Activated CD4-positive, alpha-beta memory T cell treated with anti-CD3 and anti-CD28 coated beads, Interleukin-2, amount 10 ng/mL, durations not matched to agents 7 days and 5 days (primary cell): ENCODE results near the gene MARS2. TPM values are rescaled to one million over a fixed set of nuclear protein-coding genes. Genes with fewer than 3 reads are reported as not detected.
"Not testable (repeated sequence)": the region's sequence is repeated elsewhere in the genome, so short reads cannot be mapped to it uniquely, and the experiment has no call there.

Source experiments
- CTCF ChIA-PET: fragments of 350-600 bp; sonication (Branson Sonifier 250); formaldehyde crosslinking; loops from one replicate; lab custom pipeline; 2021; ENCODE audit warnings: antibody characterized with exemption, inconsistent platforms; lab: Charles Lee
- POLR2A ChIA-PET: fragments of 350-600 bp; sonication (Branson Sonifier 250); formaldehyde crosslinking; loops from one replicate; lab custom pipeline; 2021; ENCODE audit warnings: antibody characterized with exemption; lab: Charles Lee
- DNase-seq: peaks from one replicate; pipeline ENCODE4 v3.0.0-alpha.2; 2020
- H3K27ac Mint-ChIP-seq: one replicate; pipeline ENCODE4 v1.8.0; 2021; ENCODE audit warnings: mild to moderate bottlenecking, mixed read lengths
- H3K27me3 Mint-ChIP-seq: one replicate; pipeline ENCODE4 v1.8.0; 2021; ENCODE audit warnings: mixed read lengths
- H3K36me3 Mint-ChIP-seq: one replicate; pipeline ENCODE4 v1.8.0; 2021; ENCODE audit warnings: low read depth, mixed read lengths
- H3K4me1 Mint-ChIP-seq: one replicate; pipeline ENCODE4 v1.8.0; 2021; ENCODE audit warnings: mixed read lengths
- H3K4me3 Mint-ChIP-seq: one replicate; pipeline ENCODE4 v1.8.0; 2021; ENCODE audit warnings: mild to moderate bottlenecking, mixed read lengths
- H3K9me3 Mint-ChIP-seq: one replicate; pipeline ENCODE4 v1.8.0; 2021; ENCODE audit warnings: mixed read lengths
- total RNA-seq, 2 experiments: library from RNA; stranded (reverse); gene quantifications; one replicate each; pipeline ENCODE4 v1.2.3, GENCODE V29; 2021

Gene MARS2
- total RNA-seq, 2 experiments from 2014 or later: 9.6 to 9.9 TPM

DNA sequence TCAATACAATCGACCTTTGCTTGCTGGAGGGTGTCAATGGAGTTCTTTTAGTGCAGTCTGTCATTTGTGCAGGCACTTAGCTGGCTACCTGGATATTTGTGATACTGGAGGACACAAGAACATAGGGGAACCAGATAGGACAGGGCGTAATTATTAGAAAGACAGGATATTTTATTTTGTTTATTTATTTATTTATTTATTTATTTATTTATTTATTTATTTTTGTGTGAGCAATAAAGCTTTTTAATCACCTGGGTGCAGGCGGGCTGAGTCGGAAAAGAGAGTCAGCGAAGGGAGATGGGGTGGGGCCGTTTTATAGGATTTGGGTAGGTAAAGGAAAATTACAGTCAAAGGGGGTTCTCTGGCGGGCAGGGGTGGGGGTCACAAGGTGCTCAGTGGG, 4.0 kb downstream of the MARS2 start:
- POLR2A ChIA-PET, DNase-seq, H3K4me3 Mint-ChIP-seq, H3K27ac Mint-ChIP-seq, CTCF ChIA-PET, H3K27me3 Mint-ChIP-seq, H3K9me3 Mint-ChIP-seq: not testable (repeated sequence)
- Mint-ChIP-seq H3K36me3 (peaks cover 28% of the 10 kb centered on the region), H3K4me1 (peaks cover 55% of the 10 kb centered on the region)

DNA sequence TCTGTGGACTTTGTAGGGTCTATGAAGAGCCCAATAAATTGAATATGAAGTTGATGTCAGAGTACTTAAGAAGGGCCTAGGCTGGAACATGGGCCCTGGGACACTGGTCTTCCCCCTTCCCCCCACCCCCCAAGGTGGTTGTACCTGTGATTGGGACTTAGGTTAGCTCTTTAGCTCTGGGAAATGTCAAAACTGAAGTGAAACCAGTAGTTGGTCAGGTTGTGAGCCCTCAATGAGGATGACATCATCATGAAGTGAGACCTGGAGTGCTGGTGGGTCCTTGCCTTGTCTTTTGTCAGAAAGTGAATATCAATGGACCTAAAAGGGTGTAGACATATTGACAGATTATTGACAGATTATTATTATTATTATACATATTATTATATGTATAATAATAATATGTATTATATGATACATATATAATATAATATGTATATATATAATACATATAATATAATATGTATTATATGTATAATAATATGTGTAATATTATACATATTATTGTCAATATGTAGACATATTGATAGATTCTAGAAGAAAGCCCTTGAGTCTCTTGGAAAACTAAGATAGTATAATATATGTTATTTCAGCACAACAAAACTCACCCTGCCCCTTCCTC, 5.4 kb downstream of the MARS2 start:
- Mint-ChIP-seq H3K27me3 (no peaks in the 10 kb centered on the region), H3K27ac (no peak overlapping the region), H3K9me3 (no peaks in the 10 kb centered on the region), H3K4me3 (no peak overlapping the region), H3K36me3 (peaks cover 28% of the 10 kb centered on the region), H3K4me1 (peaks cover 51% of the 10 kb centered on the region)
- no peak for DNase-seq
- CTCF ChIA-PET: no interaction called here
- POLR2A ChIA-PET: no interaction called here

DNA sequence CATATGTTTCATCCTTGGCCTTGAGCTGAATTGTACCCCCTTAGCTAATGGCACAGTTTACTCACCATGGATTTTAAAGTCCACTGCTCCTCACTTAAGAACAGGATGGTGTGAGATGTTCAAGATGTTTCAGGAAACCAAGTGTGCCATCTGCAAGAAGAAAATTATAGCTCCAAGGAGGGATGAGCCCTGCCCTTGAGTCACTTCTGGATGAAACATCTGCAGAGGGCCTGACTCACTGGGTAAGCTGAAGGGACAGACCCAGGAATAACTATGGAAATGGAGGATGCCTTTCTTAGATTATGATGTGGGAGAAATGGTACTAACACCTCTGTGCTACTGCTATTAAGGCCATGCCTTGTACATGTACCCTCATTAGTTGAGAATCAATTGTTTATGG, 6.4 kb downstream of the MARS2 start:
- DNase-seq: no peak
- peaks cover 47% of the 10 kb centered on the region for H3K4me1 Mint-ChIP-seq
- no peaks in the 10 kb centered on the region for H3K9me3 Mint-ChIP-seq
- ChIA-PET CTCF (interaction anchor here (0.8 to 1.5 kb wide), 2 partner anchors 93 to 112 kb away, joined by 3 to 4 read pairs; partner anchors contain the start of gene PLCL1), POLR2A (interaction anchor here (2.3 kb wide), 1 partner anchor 212 kb away, joined by 7 read pairs; the partner anchor contains the start of genes HSPD1 and HSPE1)
- H3K36me3 Mint-ChIP-seq: peaks cover 28% of the 10 kb centered on the region
- H3K4me3 Mint-ChIP-seq: no peak overlapping the region
- H3K27ac Mint-ChIP-seq: no peak overlapping the region
- no peaks in the 10 kb centered on the region for H3K27me3 Mint-ChIP-seq

DNA sequence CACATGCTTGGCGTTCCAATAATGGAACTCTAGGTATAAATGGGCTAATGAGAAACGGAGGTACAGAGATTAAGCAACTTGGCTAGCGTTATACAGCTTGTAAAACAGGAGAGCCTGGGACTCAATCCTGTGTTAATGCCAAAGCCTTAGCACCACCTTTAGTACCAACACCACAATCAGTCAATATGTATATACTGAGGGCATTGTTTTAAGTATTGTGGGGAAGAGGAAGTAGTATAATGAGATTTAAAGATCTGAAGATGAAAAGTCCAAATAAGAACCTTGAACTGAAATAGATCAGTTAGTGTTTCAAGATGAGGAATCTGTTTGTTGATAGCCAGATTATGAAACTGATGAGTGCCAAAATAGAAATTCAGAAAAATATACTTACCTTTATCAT, 8.1 kb downstream of the MARS2 start:
- H3K4me3 Mint-ChIP-seq: no peak overlapping the region
- no peak for DNase-seq
- H3K4me1 Mint-ChIP-seq: peaks cover 33% of the 10 kb centered on the region
- ChIA-PET CTCF (no interaction called here), POLR2A (interaction anchor here (2.3 kb wide), 1 partner anchor 213 kb away, joined by 7 read pairs; the partner anchor contains the start of genes HSPD1 and HSPE1)
- H3K36me3 Mint-ChIP-seq: peaks cover 27% of the 10 kb centered on the region
- no peaks in the 10 kb centered on the region for H3K27me3 Mint-ChIP-seq
- H3K27ac Mint-ChIP-seq: no peak overlapping the region
- H3K9me3 Mint-ChIP-seq: no peaks in the 10 kb centered on the region

DNA sequence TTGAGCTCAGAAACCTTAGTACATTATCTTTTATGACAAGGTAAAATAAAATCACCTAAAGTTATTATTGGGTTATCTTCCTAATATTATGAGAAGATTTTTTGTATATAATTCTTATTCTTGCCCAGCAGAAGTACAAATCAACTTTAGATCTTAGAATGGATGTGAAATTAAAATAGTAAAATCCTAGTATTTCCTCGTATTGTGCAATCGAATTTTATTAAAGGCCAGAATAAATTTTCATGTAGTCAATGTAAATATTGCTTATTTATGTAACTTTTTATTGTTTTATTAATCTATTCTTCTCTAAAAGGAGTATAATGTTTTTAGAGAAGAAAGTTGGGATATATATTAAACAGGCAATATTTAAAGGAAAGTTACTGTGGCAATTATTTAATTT, 12.7 kb downstream of the MARS2 start:
- H3K4me1 Mint-ChIP-seq: peaks cover 5% of the 10 kb centered on the region
- DNase-seq: no peak
- no peak overlapping the region for H3K4me3 Mint-ChIP-seq
- no peaks in the 10 kb centered on the region for H3K27me3 Mint-ChIP-seq
- H3K27ac Mint-ChIP-seq: no peak overlapping the region
- ChIA-PET CTCF (interaction anchor here (3.5 kb wide), 1 partner anchor 12 kb away, joined by 13 read pairs; the partner anchor contains the start of gene MARS2), POLR2A (no interaction called here)
- no peaks in the 10 kb centered on the region for H3K9me3 Mint-ChIP-seq
- H3K36me3 Mint-ChIP-seq: peaks cover 4% of the 10 kb centered on the region

DNA sequence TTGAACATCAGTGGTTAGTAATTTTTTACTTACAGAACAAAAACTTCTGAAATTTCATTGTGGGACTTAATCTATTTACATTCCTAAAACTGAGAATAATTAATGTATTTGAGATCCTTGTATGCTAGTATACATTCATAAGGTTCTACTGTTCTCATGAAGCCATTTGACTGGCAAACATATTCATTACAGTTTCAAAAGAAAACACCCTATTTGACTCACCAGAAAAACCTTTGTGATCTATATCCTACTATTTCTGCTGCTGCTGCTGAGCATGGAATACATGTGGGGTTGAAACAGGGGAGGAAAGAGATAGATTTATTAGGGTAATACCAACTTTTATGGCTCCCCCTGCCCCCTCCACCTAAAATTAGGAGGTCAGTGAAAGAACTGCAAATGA, 21.8 kb downstream of the MARS2 start:
- H3K4me1 Mint-ChIP-seq: no peaks in the 10 kb centered on the region
- H3K27me3 Mint-ChIP-seq: peaks cover 1% of the 10 kb centered on the region
- no peaks in the 10 kb centered on the region for H3K36me3 Mint-ChIP-seq
- DNase-seq: no peak
- H3K4me3 Mint-ChIP-seq: no peak overlapping the region
- ChIA-PET POLR2A (no interaction called here), CTCF (no interaction called here)
- H3K9me3 Mint-ChIP-seq: no peaks in the 10 kb centered on the region
- no peak overlapping the region for H3K27ac Mint-ChIP-seq

DNA sequence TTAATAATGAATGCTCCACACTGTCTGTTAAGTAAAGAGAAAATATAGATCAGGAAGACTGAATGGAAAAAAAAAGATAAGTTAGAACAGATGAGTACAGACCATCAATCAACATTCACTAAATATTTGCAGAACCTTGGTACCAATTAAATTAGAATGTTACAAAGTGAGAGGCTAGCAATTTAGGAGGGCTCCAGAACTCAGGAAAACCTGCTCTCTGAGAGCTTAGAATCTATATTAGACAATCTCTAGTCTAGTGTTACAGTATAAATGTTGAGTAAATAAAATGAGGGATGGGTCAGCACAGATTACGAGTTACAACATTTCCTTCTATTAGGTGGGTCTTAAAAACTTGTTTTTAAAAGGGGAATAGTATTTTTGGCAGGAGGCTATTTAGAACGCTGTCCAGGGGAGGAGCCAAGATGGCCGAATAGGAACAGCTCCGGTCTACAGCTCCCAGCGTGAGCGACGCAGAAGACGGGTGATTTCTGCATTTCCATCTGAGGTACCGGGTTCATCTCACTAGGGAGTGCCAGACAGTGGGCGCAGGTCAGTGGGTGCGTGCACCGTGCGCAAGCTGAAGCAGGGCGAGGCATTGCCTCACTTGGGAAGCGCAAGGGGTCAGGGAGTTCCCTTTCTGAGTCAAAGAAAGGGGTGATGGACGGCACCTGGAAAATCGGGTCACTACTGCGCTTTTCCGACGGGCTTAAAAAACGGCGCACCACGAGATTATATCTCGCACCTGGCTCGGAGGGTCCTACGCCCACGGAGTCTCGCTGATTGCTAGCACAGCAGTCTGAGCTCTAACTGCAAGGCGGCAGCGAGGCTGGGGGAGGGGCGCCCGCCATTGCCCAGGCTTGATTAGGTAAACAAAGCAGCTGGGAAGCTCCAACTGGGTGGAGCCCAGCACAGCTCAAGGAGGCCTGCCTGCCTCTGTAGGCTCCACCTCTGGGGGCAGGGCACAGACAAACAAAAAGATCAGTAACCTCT, 23.7 kb downstream of the MARS2 start:
- CTCF ChIA-PET, POLR2A ChIA-PET: not testable (repeated sequence)

DNA sequence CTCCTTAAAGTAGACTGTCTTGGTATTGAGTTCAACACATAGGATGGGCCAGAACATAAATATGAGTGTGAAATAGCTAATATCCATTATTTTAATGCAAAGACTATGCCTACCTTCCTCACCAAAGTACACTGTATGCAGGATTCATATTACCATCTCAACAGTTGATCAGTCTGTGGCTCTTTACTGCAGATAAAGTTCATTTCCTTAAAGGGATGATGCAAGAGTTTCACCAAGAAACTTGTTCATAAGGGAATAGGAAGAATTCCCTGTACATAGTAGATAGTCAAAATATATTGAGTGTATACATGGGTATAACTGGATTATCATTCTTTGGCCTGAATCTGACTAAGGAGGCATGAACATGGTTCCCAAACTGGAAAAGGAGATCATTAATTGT, 35.0 kb downstream of the MARS2 start:
- CTCF ChIA-PET: no interaction called here
- no peak overlapping the region for H3K27ac Mint-ChIP-seq
- no peak overlapping the region for H3K4me3 Mint-ChIP-seq
- H3K36me3 Mint-ChIP-seq: no peaks in the 10 kb centered on the region
- no peaks in the 10 kb centered on the region for H3K9me3 Mint-ChIP-seq
- no peaks in the 10 kb centered on the region for H3K4me1 Mint-ChIP-seq
- no peak for DNase-seq
- POLR2A ChIA-PET: no interaction called here
- H3K27me3 Mint-ChIP-seq: peaks cover 9% of the 10 kb centered on the region

More for the DNA sequence above, 23.7 kb downstream of the MARS2 start:
- not testable (repeated sequence) for H3K27ac Mint-ChIP-seq, H3K9me3 Mint-ChIP-seq, H3K4me1 Mint-ChIP-seq, DNase-seq, H3K4me3 Mint-ChIP-seq, H3K36me3 Mint-ChIP-seq, H3K27me3 Mint-ChIP-seq

Other genes with a start within 250 kb of the MARS2 start
- 100 to 1,000 TPM; 227 to 229 TPM for gene HSPD1, start 205.5 kb upstream of the MARS2 start, total RNA-seq
- gene HSPE1, start 205.0 kb upstream of the MARS2 start, total RNA-seq: 10 to 100 TPM; 85.9 to 92.6 TPM
- gene MOB4, start 189.3 kb upstream of the MARS2 start, total RNA-seq: 10 to 100 TPM; 23.5 to 24.8 TPM
- gene RFTN2, start 29.8 kb upstream of the MARS2 start, total RNA-seq: not detected
- gene BOLL, start 80.0 kb downstream of the MARS2 start, total RNA-seq: not detected
- 1 to 10 TPM; 1.2 to 1.6 TPM for gene PLCL1, start 99.2 kb downstream of the MARS2 start, total RNA-seq